A549 (cell line): ENCODE data around the gene RHOJ. TPM values are rescaled to one million over a fixed set of nuclear protein-coding genes. Genes with fewer than 3 reads are reported as not detected.

Source experiments
- ATAC-seq, 2 experiments: fragments of 200-7000 bp in 1 of 2; fragments of >200 bp in 1 of 2; cut with Nextera tagmentation in 1 of 2; cut with Tn5 transposase in 1 of 2; 3 replicates each; pipeline versions ENCODE4 v1.8.0 to v1.9.1; 2018 to 2020; ENCODE audit warnings: mild to moderate bottlenecking in 1 of 2, moderate library complexity in 1 of 2
- CTCF ChIA-PET: fragments of 300-600 bp; sonication (Branson Sonifier 250); formaldehyde crosslinking; extraction: SDS; loops from one replicate; lab custom pipeline; 2021; ENCODE audit warnings: antibody characterized with exemption, inconsistent platforms; lab: Yijun Ruan, JAX
- POLR2A ChIA-PET: fragments of 350-600 bp; formaldehyde crosslinking; extraction: SDS; loops from one replicate; lab custom pipeline; 2021; ENCODE audit warnings: antibody characterized with exemption, inconsistent platforms; lab: Yijun Ruan, JAX
- DNase-seq, 2 experiments: peaks; one replicate each; pipeline versions ENCODE4 v3.0.0 to v3.0.0-alpha.2; 2011 to 2016; ENCODE audit warnings: low read depth in 1 of 2, low spot score in 1 of 2
- FAIRE-seq: peaks from 2 replicates; lab custom pipeline; 2011; peaks lifted over from hg19 to GRCh38; lab: Jason Lieb, UNC
- H3K27ac ChIP-seq, 2 experiments: fragments of >200 bp; sonication (Bioruptor Twin); formaldehyde crosslinking; 3 replicates each; pipeline ENCODE4 v1.5.1; 2016 to 2017
- H3K4me1 ChIP-seq: fragments of >200 bp; sonication (Bioruptor Twin); formaldehyde crosslinking; 3 replicates; pipeline ENCODE4 v1.6.1; 2016
- H3K4me2 ChIP-seq: fragments of >200 bp; sonication (Bioruptor Twin); formaldehyde crosslinking; 3 replicates; pipeline ENCODE4 v1.6.1; 2016
- H3K4me3 ChIP-seq: fragments of >200 bp; sonication (Bioruptor Twin); formaldehyde crosslinking; 3 replicates; pipeline ENCODE4 v1.5.1; 2016
- H3K9me3 ChIP-seq: fragments of >200 bp; sonication (Bioruptor Twin); formaldehyde crosslinking; 3 replicates; pipeline ENCODE4 v1.6.1; 2016
- ATOH8 ChIP-seq: fragments of 250-450 bp; sonication (Bioruptor Pico); IDR thresholded peaks from 2 replicates; pipeline ENCODE4 v1.5.0; 2020; ENCODE audit warnings: low read depth, mild to moderate bottlenecking, moderate library complexity
- BHLHE40 ChIP-seq: IDR thresholded peaks from 2 replicates; pipeline ENCODE4 v1.6.1; 2012; ENCODE audit warnings: low read depth, low read length, inconsistent platforms
- CHD2 ChIP-seq: fragments of 150-350 bp; IDR thresholded peaks from 2 replicates; pipeline ENCODE4 v1.6.1; 2014; ENCODE audit warnings: low read length; ENCODE audit not compliant: partially characterized antibody
- CTCF ChIP-seq: fragments of >200 bp; sonication (Bioruptor Twin); formaldehyde crosslinking; IDR thresholded peaks from 3 replicates; pipeline ENCODE4 v1.5.1; 2016
- ELK1 ChIP-seq: fragments of 150-350 bp; IDR thresholded peaks from 2 replicates; pipeline ENCODE4 v1.6.1; 2014; ENCODE audit warnings: low read depth, mild to moderate bottlenecking, low read length
- FOXS1 ChIP-seq: fragments of 250-450 bp; sonication (Bioruptor Pico); IDR thresholded peaks from 2 replicates; pipeline ENCODE4 v1.5.0; 2020; ENCODE audit warnings: mild to moderate bottlenecking, moderate library complexity
- HDAC2 ChIP-seq: fragments of 200-600 bp; sonication (generic); IDR thresholded peaks from 2 replicates; pipeline ENCODE4 v1.6.1; 2016
- HEYL ChIP-seq: fragments of 250-450 bp; sonication (Bioruptor Pico); IDR thresholded peaks from 2 replicates; pipeline ENCODE4 v1.8.0; 2021; ENCODE audit warnings: mild to moderate bottlenecking, moderate library complexity
- JUN ChIP-seq, 2 experiments: fragments of >200 bp; sonication (Bioruptor Twin); formaldehyde crosslinking; IDR thresholded peaks; 2 replicates in 1 of 2; 3 replicates in 1 of 2; pipeline ENCODE4 v1.6.1; 2016 to 2017
- KDM1A ChIP-seq: fragments of 200-600 bp; sonication (generic); IDR thresholded peaks from 2 replicates; pipeline ENCODE4 v1.6.1; 2016; ENCODE audit warnings: low read depth, mild to moderate bottlenecking
- MAZ ChIP-seq: fragments of 150-350 bp; IDR thresholded peaks from 2 replicates; pipeline ENCODE4 v1.6.1; 2014; ENCODE audit warnings: antibody characterized with exemption, low read depth, low read length, borderline replicate concordance
- NPAS2 ChIP-seq: fragments of 250-450 bp; sonication (Bioruptor Pico); IDR thresholded peaks from 2 replicates; pipeline ENCODE4 v1.8.0; 2022; ENCODE audit warnings: mild to moderate bottlenecking, moderate library complexity, borderline replicate concordance
- PHF8 ChIP-seq: fragments of 200-600 bp; sonication (generic); IDR thresholded peaks from 2 replicates; pipeline ENCODE4 v1.6.1; 2016; ENCODE audit warnings: low read depth, mild to moderate bottlenecking, antibody characterized with exemption, moderate library complexity, borderline replicate concordance
- RARB ChIP-seq: fragments of 250-450 bp; sonication (Bioruptor Pico); IDR thresholded peaks from 2 replicates; pipeline ENCODE4 v1.8.0; 2021; ENCODE audit warnings: mild to moderate bottlenecking, moderate library complexity
- RCOR1 ChIP-seq: fragments of 150-350 bp; IDR thresholded peaks from 2 replicates; pipeline ENCODE4 v1.6.1; 2014; ENCODE audit warnings: antibody characterized with exemption, low read length, low read depth
- RNF2 ChIP-seq: fragments of 200-600 bp; sonication (generic); IDR thresholded peaks from 2 replicates; pipeline ENCODE4 v1.6.1; 2016; ENCODE audit warnings: low read depth, mild to moderate bottlenecking, antibody characterized with exemption, moderate library complexity, borderline replicate concordance
- SMC3 ChIP-seq: fragments of >200 bp; sonication (Bioruptor Twin); formaldehyde crosslinking; IDR thresholded peaks from 3 replicates; pipeline ENCODE4 v1.6.1; 2018; ENCODE audit warnings: inconsistent platforms
- ZC3H11A ChIP-seq: fragments of 450-650 bp; IDR thresholded peaks from 2 replicates; pipeline ENCODE4 v1.6.1; 2014; ENCODE audit warnings: antibody characterized with exemption, mild to moderate bottlenecking
- ZSCAN20 ChIP-seq: fragments of 250-450 bp; sonication (Bioruptor Pico); IDR thresholded peaks from 2 replicates; pipeline ENCODE4 v1.8.0; 2022; ENCODE audit warnings: mild to moderate bottlenecking, moderate library complexity
- WGBS: methylation state at CpG from one replicate; pipeline ENCODE4 v1.1.6; 2017; ENCODE audit errors: missing lambda C conversion rate; 5-methylcytosine and 5-hydroxymethylcytosine counted together
- polyA plus RNA-seq, 4 experiments: library from polyadenylated mRNA; depleted of rRNA in 3 of 4; stranded (reverse); fragments of >200 nt; fragmentation: RNase III in 1 of 4; extraction: RNeasy Plus Mini Kit Qiagen cat#74134 plus additional on column Dnase treatment in 1 of 4; gene quantifications; 2 replicates in 3 of 4; 3 replicates in 1 of 4; pipeline ENCODE4 v1.2.3, GENCODE V29; 2011 to 2017
- TF ChIP-seq, protein P1 (sequence below): IDR thresholded peaks from 2 replicates; pipeline ENCODE4 v1.6.1; 2012; ENCODE audit warnings: low read depth, borderline replicate concordance
- TF ChIP-seq, protein P2 (sequence below): fragments of 200-600 bp; sonication (generic); IDR thresholded peaks from 2 replicates; pipeline ENCODE4 v1.6.1; 2016; ENCODE audit warnings: antibody characterized with exemption, mild to moderate bottlenecking, moderate library complexity

Gene RHOJ
- polyA plus RNA-seq, 2 of the 4 experiments (the other 2 are of a cell fraction): not detected

DNA sequence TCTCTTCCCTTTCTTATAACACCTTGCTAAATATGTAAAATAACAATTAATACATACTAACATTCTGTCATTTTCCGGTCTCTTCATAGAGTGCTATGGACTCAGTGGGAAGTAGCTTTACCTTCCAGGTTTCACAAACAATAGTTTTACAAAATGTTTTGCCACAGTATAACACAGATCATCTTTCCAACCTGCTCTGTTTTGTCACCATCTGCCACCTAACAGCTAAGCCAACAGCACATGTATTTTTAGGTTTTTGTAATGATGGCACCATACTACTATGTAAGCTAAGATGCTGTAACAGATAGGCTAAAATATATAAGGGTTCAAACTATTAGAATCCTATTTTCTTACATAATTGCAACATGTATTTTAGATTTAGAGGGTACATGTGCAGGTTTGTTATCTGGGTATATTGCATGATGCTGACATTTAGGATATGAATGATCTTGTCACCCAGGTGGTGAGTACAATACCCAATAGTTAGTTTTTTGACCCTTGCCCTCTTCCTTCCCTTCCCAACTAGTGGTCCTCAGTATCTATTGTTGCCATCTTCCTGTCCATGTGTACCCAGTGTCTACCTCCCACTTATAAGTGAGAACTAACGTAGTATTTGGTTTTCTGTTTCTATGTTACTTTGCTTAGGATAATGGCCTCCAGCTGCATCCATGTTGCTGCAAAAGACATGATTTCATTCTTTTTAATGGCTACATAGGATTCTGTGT is 8.7 kb downstream of the RHOJ start:
- Histone ChIP-seq H3K4me2 (no peak overlapping the region), H3K27ac (no peak overlapping the region), H3K4me3 (no peak overlapping the region), H3K4me1 (no peaks in the 10 kb centered on the region), H3K9me3 (no peaks in the 10 kb centered on the region)
- WGBS: 2% methylated on average over 2 of the region's 2 CpGs
- TF ChIP-seq, protein P1, sequence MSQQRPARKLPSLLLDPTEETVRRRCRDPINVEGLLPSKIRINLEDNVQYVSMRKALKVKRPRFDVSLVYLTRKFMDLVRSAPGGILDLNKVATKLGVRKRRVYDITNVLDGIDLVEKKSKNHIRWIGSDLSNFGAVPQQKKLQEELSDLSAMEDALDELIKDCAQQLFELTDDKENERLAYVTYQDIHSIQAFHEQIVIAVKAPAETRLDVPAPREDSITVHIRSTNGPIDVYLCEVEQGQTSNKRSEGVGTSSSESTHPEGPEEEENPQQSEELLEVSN: no peak
- TF ChIP-seq JUN (IDR thresholded peaks at IDR 0.05) (no peak), PHF8 (no peak), ZC3H11A (no peak), FOXS1 (no peak), MAZ (no peak), NPAS2 (CRISPR knock-in tag) (no peak)
- DNase-seq: no peak
- ChIA-PET POLR2A (no interaction called here), CTCF (interaction anchor here (1.2 kb wide), 1 partner anchor 64 kb away, joined by 5 read pairs; no protein-coding TSS in a partner anchor)
- no peak for ATAC-seq
- FAIRE-seq: no peak

DNA sequence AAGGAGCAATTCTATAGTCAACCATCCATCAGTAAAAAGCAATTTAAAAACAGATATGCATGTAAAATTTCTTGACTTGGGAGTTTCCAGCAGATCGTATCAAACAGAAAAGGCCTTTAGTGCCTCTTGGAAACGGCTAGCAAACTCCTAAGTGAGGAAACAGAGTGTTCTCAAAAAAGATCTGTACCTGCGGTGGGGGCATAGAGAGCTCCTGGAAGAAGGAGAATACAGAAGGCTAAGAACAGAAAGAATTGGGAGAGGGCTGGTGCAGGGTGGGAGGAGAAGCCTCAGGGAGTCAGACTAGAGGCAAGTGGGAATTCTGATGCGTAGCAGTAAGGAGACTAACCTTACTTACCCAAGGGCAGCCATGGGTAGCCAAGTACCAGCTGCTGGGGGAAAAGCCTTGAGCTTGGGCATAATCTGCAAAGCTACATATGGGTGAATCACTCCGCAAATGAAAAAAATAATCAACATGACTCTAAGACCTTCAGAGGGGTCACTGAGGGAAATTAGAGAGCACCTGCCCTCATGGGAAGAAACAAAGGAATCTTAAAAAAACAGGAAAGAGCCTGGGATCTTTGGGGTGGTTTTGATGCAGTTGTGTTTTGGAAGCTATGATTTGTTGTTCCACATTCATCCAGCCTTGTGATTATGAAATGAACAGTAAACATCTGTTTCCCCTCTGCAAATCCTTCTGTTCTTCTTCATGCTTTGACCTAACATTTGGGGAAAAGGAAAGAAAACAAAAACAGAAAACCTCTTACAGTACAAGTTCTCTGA is 10.4 kb downstream of the RHOJ start:
- H3K4me3 ChIP-seq: no peak overlapping the region
- no peak overlapping the region for H3K4me2 ChIP-seq
- ChIA-PET POLR2A (no interaction called here), CTCF (no interaction called here)
- DNase-seq (no peak), FAIRE-seq (no peak), ATAC-seq (no peak)
- no peak for TF ChIP-seq HDAC2
- TF ChIP-seq ZSCAN20 (CRISPR knock-in tag): no peak
- no peak for TF ChIP-seq ZC3H11A
- TF ChIP-seq KDM1A: no peak
- no peak for TF ChIP-seq ATOH8 (CRISPR knock-in tag)
- no peak for TF ChIP-seq CHD2
- TF ChIP-seq BHLHE40: no peak
- TF ChIP-seq SMC3: no peak
- no peak for TF ChIP-seq RCOR1
- TF ChIP-seq CTCF: no peak
- no peak for TF ChIP-seq JUN (IDR thresholded peaks at IDR 0.05)
- TF ChIP-seq HEYL (CRISPR knock-in tag): no peak
- no peak for TF ChIP-seq RNF2
- TF ChIP-seq RARB (CRISPR knock-in tag): no peak
- TF ChIP-seq ELK1: no peak
- TF ChIP-seq, protein P2, sequence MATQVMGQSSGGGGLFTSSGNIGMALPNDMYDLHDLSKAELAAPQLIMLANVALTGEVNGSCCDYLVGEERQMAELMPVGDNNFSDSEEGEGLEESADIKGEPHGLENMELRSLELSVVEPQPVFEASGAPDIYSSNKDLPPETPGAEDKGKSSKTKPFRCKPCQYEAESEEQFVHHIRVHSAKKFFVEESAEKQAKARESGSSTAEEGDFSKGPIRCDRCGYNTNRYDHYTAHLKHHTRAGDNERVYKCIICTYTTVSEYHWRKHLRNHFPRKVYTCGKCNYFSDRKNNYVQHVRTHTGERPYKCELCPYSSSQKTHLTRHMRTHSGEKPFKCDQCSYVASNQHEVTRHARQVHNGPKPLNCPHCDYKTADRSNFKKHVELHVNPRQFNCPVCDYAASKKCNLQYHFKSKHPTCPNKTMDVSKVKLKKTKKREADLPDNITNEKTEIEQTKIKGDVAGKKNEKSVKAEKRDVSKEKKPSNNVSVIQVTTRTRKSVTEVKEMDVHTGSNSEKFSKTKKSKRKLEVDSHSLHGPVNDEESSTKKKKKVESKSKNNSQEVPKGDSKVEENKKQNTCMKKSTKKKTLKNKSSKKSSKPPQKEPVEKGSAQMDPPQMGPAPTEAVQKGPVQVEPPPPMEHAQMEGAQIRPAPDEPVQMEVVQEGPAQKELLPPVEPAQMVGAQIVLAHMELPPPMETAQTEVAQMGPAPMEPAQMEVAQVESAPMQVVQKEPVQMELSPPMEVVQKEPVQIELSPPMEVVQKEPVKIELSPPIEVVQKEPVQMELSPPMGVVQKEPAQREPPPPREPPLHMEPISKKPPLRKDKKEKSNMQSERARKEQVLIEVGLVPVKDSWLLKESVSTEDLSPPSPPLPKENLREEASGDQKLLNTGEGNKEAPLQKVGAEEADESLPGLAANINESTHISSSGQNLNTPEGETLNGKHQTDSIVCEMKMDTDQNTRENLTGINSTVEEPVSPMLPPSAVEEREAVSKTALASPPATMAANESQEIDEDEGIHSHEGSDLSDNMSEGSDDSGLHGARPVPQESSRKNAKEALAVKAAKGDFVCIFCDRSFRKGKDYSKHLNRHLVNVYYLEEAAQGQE: no peak
- H3K4me1 ChIP-seq: no peaks in the 10 kb centered on the region
- whole genome bisulfite sequencing: 33% methylated on average over 5 of the region's 5 CpGs
- H3K27ac ChIP-seq: no peak overlapping the region
- H3K9me3 ChIP-seq: no peaks in the 10 kb centered on the region
